Prostate gland (tissue), 2 donors: ENCODE results near the gene NAA10. TPM values are rescaled to one million over a fixed set of nuclear protein-coding genes. Genes with fewer than 3 reads are reported as not detected.

ENCODE experiments used
- DNase-seq: peaks from one replicate; pipeline ENCODE4 v3.0.0-alpha.2; 2019; ENCODE audit warnings: low spot score
- H3K27ac ChIP-seq, 2 donors: fragments of 200-600 bp; sonication (generic); 2 replicates each; pipeline ENCODE4 v1.5.1; 2017 to 2019
- H3K27me3 ChIP-seq: fragments of 200-600 bp; sonication (generic); replicated peaks from 2 replicates; pipeline ENCODE4 v1.5.1; 2019; ENCODE audit not compliant: insufficient read depth
- H3K36me3 ChIP-seq, 2 donors: fragments of 200-600 bp; sonication (generic); 1 replicate in 1 of 2; 2 replicates in 1 of 2; pipeline versions ENCODE4 v1.5.1 to v1.8.1; 2017 to 2019
- H3K4me1 ChIP-seq: fragments of 200-600 bp; sonication (generic); replicated peaks from 2 replicates; pipeline ENCODE4 v1.5.1; 2019
- H3K4me3 ChIP-seq, 2 donors: fragments of 200-600 bp; sonication (generic); 2 replicates each; pipeline ENCODE4 v1.5.1; 2017 to 2019
- H3K9me3 ChIP-seq: fragments of 200-600 bp; sonication (generic); 2 replicates; pipeline ENCODE4 v1.5.1; 2017
- POLR2A ChIP-seq: fragments of 450-650 bp; IDR thresholded peaks from one replicate; pipeline ENCODE4 v1.6.1; 2016; ENCODE audit warnings: antibody characterized with exemption, mild to moderate bottlenecking
- POLR2AphosphoS5 ChIP-seq: sonication (generic); formaldehyde crosslinking; IDR thresholded peaks from one replicate; pipeline ENCODE4 v1.6.1; 2017; ENCODE audit warnings: antibody characterized with exemption
- WGBS: methylation state at CpG from one replicate; pipeline ENCODE4 v1.1.5; 2018; 5-methylcytosine and 5-hydroxymethylcytosine counted together
- intact Hi-C: fragments of 100-400 bp; cut with DNase I; formaldehyde crosslinking; loops from one replicate; pipeline ENCODE4 v1.14.2; 2022
- total RNA-seq, 2 donors: library from RNA; depleted of rRNA; stranded (reverse); fragments of >200 nt; gene quantifications; one replicate each; pipeline ENCODE4 v1.1.0, GENCODE V29; 2016
- TF ChIP-seq, protein P1 (sequence below), 4 experiments: fragments of 200-600 bp in 2 of 4; fragments of 450-650 bp in 2 of 4; sonication (generic) in 2 of 4; IDR thresholded peaks; 1 replicate in 3 of 4; 2 replicates in 1 of 4; pipeline ENCODE4 v1.5.1; 2016 to 2019; ENCODE audit warnings: antibody characterized with exemption in 4 of 4, mild to moderate bottlenecking in 2 of 4, moderate library complexity in 2 of 4

NAA10 gene
- total RNA-seq, 2 donors from 2014 or later, result 47.5 to 64.9 TPM

DNA sequence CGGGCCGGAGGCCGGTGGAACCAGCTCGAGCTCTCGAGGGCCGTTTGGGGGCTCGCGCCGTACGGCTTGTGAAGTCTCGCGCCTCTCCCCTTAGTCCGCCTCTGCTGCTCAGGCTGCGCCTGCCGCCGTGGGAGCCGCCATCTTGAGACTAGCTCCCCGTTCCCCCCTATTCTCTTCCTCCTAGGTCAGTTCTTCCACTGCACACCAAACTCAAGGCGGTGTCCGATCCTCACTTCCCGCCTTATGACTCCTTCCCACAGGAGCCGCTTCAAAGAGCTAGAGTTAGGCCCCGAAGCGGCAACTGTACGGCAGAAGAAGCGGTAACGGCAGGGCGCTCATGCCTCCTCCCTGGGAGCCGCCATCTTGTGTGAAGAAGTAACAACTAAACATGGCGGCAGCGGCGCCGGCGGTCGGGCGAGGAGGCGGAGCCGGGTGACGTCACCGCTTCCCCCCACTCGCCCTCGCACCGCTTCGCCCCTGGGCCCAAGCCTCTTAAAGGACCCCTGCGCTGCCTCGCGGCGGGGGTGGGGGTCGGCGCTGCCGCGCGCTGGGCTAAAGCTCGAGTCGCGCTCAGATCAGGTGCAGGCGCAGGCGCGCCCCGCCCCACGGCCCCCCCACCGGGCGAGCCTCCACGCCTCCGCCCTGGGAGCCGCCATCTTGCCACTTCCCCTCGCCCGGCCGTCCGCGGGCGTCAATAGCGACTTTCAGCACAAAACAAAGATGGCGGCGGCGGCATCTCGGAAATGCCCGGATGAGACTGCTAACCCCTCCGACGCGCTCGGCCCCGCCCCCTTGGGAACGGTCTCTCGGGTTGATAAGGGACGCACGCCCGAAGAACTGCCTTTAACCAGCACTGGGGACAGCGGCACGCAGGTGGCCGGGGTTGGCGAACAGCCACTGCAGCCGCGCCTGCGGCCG lies 36.9 kb upstream of the NAA10 start, which contains the start of gene HCFC1:
Gene HCFC1, minus strand, starts transcription at position 369 of the 918 bp plus-strand sequence. CDS start 978 bp downstream, outside the sequence.
- Histone ChIP-seq H3K9me3 (no peaks in the 10 kb centered on the region), H3K4me3 (peak within 1 kb of the TSS; percentile 55 to 60), H3K27ac (peak within 1 kb of the TSS; percentile 98), H3K36me3 (no peaks in the 10 kb centered on the region), H3K4me1 (no peaks in the 10 kb centered on the region), H3K27me3 (no peaks in the 10 kb centered on the region)
- DNase-seq, result peak; percentile 83
- TF ChIP-seq POLR2A, result peak; percentile 13
- TF ChIP-seq, protein P1, sequence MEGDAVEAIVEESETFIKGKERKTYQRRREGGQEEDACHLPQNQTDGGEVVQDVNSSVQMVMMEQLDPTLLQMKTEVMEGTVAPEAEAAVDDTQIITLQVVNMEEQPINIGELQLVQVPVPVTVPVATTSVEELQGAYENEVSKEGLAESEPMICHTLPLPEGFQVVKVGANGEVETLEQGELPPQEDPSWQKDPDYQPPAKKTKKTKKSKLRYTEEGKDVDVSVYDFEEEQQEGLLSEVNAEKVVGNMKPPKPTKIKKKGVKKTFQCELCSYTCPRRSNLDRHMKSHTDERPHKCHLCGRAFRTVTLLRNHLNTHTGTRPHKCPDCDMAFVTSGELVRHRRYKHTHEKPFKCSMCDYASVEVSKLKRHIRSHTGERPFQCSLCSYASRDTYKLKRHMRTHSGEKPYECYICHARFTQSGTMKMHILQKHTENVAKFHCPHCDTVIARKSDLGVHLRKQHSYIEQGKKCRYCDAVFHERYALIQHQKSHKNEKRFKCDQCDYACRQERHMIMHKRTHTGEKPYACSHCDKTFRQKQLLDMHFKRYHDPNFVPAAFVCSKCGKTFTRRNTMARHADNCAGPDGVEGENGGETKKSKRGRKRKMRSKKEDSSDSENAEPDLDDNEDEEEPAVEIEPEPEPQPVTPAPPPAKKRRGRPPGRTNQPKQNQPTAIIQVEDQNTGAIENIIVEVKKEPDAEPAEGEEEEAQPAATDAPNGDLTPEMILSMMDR (IDR thresholded peaks at IDR 0.05), result no peak
- no peak for TF ChIP-seq POLR2AphosphoS5
- 0% methylated on average over 7 of the region's 96 CpGs for WGBS
- intact Hi-C loops, result no loop called here

DNA sequence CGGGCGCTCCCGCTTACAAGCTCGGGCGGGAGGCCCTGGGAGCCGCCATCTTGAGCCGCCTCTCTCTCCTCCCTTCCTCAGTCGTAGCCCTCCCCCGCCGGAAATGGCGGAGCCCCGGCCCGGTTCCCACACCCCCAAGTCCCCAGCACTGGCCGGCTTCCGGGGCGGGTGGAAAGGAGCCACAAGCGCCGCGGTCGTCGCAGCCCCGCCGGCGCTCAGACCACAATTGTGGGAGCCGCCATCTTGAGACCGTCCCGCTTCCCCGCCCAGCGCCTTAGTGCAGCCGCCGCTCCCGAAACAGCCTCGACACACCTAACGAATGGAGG lies 36.2 kb upstream of the NAA10 start:
- Histone ChIP-seq H3K27ac (peak overlapping the region; percentile 98), H3K4me3 (peak overlapping the region; percentile 55 to 60), H3K27me3 (no peaks in the 10 kb centered on the region), H3K9me3 (no peaks in the 10 kb centered on the region), H3K4me1 (no peaks in the 10 kb centered on the region), H3K36me3 (no peaks in the 10 kb centered on the region)
- WGBS, result 0% methylated on average over 8 of the region's 34 CpGs
- TF ChIP-seq POLR2A, result peak; percentile 71
- TF ChIP-seq, protein P1 (IDR thresholded peaks at IDR 0.05), result no peak
- TF ChIP-seq POLR2AphosphoS5, result peak; percentile 37
- peak; percentile 78 for DNase-seq
- intact Hi-C loops, result no loop called here

DNA sequence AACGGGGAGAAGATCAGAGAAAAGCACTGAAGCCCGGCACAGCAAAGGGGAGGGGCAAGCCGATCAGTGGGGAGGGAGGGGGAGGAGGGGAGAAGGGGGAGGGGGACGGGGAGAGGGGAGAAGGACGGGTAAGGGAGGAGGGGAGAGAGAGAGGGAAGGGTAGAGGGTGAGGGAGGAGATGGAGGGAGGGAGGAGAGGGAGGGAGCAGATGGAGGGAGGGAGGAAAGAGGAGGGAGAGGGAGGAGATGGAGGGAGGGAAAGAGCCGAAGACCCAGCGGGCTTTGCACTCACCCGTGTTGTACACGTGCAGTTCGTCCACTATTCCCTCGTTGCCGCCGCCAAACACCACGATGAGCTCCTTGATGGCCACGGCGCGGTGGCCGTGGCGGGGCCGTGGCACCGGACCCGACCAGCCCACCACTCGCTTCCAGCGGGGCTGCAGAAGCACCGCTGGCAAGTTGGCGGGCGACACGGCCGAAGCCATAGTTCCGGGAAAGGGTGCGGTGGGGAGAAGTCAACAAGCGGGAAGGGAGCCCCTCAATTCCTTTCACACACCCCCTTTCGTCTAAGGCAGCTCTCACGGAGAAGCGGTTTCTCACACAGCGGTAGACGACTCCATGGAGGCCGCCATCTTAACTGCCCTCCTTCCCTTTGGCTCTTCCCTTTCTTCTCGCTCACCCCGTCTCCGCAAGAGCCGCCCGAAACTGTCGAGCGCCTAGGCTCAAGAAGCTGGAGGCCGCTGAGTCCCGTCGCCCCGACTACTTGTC lies 35.7 kb upstream of the NAA10 start:
- no peaks in the 10 kb centered on the region for H3K36me3 ChIP-seq
- no peak for DNase-seq
- no peaks in the 10 kb centered on the region for H3K4me1 ChIP-seq
- WGBS, result 0% methylated on average over 20 of the region's 49 CpGs
- peak overlapping the region; percentile 55 to 60 for H3K4me3 ChIP-seq
- peak overlapping the region; percentile 98 for H3K27ac ChIP-seq
- intact Hi-C loops, result no loop called here
- TF ChIP-seq, protein P1 (IDR thresholded peaks at IDR 0.05), result no peak
- TF ChIP-seq POLR2A (no peak), POLR2AphosphoS5 (no peak)
- H3K27me3 ChIP-seq, result no peaks in the 10 kb centered on the region
- H3K9me3 ChIP-seq, result no peaks in the 10 kb centered on the region

DNA sequence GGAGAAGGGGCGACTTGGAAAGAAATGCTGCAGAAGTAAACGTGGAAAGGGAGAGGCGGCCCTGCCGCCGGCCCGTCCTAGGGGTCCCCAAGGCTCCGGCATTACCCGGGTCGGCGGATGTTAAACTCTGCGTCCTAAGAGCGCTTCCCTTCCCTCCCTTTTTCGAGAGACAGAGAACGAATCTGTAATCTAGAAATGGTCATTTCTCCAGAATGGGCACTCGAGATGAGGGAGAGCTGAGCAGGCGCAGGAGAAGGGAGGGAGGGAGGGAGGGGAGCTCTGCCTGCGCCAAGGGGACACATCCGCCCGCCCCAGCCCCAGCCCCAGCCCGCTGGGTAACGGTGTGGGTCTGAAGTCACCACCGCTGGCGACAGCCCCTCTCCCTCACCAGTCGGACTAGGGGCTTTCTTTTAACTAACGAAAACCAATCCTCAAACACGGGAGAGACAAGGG lies 35.1 kb upstream of the NAA10 start:
- no peaks in the 10 kb centered on the region for H3K4me1 ChIP-seq
- H3K36me3 ChIP-seq, result no peaks in the 10 kb centered on the region
- H3K9me3 ChIP-seq, result no peaks in the 10 kb centered on the region
- intact Hi-C loops, result no loop called here
- H3K27ac ChIP-seq, result peak overlapping the region; percentile 98
- no peaks in the 10 kb centered on the region for H3K27me3 ChIP-seq
- TF ChIP-seq, protein P1 (IDR thresholded peaks at IDR 0.05), result no peak
- TF ChIP-seq POLR2A, result no peak
- TF ChIP-seq POLR2AphosphoS5, result no peak
- DNase-seq, result no peak
- H3K4me3 ChIP-seq, result peak overlapping the region; percentile 55 to 60
- 2% methylated on average over 18 of the region's 26 CpGs for WGBS
